Stimulated activated CD8-positive, alpha-beta memory T cell treated with anti-CD3 and anti-CD28 coated beads, Interleukin-15, amount 100 ng/mL, for 4 hours (primary cell): ENCODE data around the gene PHF14.
"Not testable (repeated sequence)": the region's sequence is repeated elsewhere in the genome, so short reads cannot be mapped to it uniquely, and the experiment has no call there.

Experiments
- DNase-seq, 2 donors: peaks; one replicate each; pipeline ENCODE4 v3.0.0-alpha.2; 2020; ENCODE audit warnings: low read depth in 2 of 2

Gene PHF14

GRCh38 chr7:10973061-10973941 is at the start of gene PHF14:
Gene PHF14 (plus strand): TSS chr7:10973872. CDS start chr7:10974324, 452 bp downstream.
- peak; percentile 88 to 93 for DNase-seq

- no peak for DNase-seq
Measured at GRCh38 chr7:10924370-10924769, 49.3 kb upstream of the PHF14 start.

GRCh38 chr7:10928203-10928602 is 45.5 kb upstream of the PHF14 start:
- not testable (repeated sequence) for DNase-seq

GRCh38 chr7:10930551-10930950 is 43.1 kb upstream of the PHF14 start:
- no peak for DNase-seq

- no peak for DNase-seq
Measured at GRCh38 chr7:10931161-10931560, 42.5 kb upstream of the PHF14 start.

GRCh38 chr7:10934292-10934691 is 39.4 kb upstream of the PHF14 start:
- no peak for DNase-seq

GRCh38 chr7:10939237-10939910 is 34.3 kb upstream of the PHF14 start:
- DNase-seq, result no peak

- DNase-seq, result peak; percentile 76 to 80
Measured at GRCh38 chr7:10939911-10940703, 33.6 kb upstream of the PHF14 start.

GRCh38 chr7:10940704-10941355 is 32.8 kb upstream of the PHF14 start:
- no peak for DNase-seq

GRCh38 chr7:10950494-10950893 is 23.2 kb upstream of the PHF14 start:
- DNase-seq, result no peak

GRCh38 chr7:10950974-10951578 is 22.6 kb upstream of the PHF14 start:
- DNase-seq, result not testable (repeated sequence)

- DNase-seq, result no peak
Measured at GRCh38 chr7:10952588-10952987, 21.1 kb upstream of the PHF14 start.

- DNase-seq, result not testable (repeated sequence)
Measured at GRCh38 chr7:10953078-10953750, 20.5 kb upstream of the PHF14 start.

GRCh38 chr7:10956528-10956927 is 17.1 kb upstream of the PHF14 start:
- no peak for DNase-seq

- DNase-seq, result not testable (repeated sequence)
Measured at GRCh38 chr7:10960242-10960641, 13.4 kb upstream of the PHF14 start.

GRCh38 chr7:10965016-10965415 is 8.7 kb upstream of the PHF14 start:
- not testable (repeated sequence) for DNase-seq

- no peak for DNase-seq
Measured at GRCh38 chr7:10972174-10972573, 1.5 kb upstream of the PHF14 start.

- no peak for DNase-seq
Measured at GRCh38 chr7:10973942-10974911, 555 bp downstream of the PHF14 start.

- no peak for DNase-seq
Measured at GRCh38 chr7:10977113-10977512, 3.4 kb downstream of the PHF14 start.
